22Rv1 (cell line): ENCODE data around the gene SLC6A4.

ENCODE experiments used
- H3K27ac ChIP-seq: fragments of 450-650 bp; 2 replicates; pipeline ENCODE4 v1.5.1; 2017
- ZFX ChIP-seq: fragments of 450-650 bp; IDR thresholded peaks from 2 replicates; pipeline ENCODE4 v1.6.1; 2017; ENCODE audit warnings: antibody characterized with exemption, borderline replicate concordance
- TF ChIP-seq, protein P1 (sequence below): fragments of 450-650 bp; IDR thresholded peaks from 2 replicates; pipeline ENCODE4 v1.5.1; 2017; ENCODE audit warnings: mild to moderate bottlenecking

SLC6A4 gene

DNA sequence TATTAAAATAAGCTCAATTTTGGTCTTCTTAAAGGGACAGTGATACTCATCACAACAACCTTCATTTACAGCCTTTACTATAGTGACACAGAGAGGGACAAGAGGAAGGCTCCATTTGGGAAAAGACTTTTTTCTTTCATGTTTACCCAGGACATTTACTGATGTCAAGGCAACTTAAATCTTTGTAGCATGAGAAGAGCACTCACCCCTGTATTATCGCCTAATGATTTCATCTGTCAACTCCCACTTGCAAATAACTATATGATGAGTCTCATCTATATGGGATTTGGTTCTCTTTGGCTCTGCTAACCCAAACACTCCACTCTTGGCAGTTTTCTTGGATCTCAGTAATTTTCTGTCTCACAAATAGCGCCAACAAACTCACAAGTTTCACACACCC is 32.1 kb upstream of the SLC6A4 start:
- TF ChIP-seq, protein P1, sequence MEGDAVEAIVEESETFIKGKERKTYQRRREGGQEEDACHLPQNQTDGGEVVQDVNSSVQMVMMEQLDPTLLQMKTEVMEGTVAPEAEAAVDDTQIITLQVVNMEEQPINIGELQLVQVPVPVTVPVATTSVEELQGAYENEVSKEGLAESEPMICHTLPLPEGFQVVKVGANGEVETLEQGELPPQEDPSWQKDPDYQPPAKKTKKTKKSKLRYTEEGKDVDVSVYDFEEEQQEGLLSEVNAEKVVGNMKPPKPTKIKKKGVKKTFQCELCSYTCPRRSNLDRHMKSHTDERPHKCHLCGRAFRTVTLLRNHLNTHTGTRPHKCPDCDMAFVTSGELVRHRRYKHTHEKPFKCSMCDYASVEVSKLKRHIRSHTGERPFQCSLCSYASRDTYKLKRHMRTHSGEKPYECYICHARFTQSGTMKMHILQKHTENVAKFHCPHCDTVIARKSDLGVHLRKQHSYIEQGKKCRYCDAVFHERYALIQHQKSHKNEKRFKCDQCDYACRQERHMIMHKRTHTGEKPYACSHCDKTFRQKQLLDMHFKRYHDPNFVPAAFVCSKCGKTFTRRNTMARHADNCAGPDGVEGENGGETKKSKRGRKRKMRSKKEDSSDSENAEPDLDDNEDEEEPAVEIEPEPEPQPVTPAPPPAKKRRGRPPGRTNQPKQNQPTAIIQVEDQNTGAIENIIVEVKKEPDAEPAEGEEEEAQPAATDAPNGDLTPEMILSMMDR, result no peak
- no peak for TF ChIP-seq ZFX
- no peak overlapping the region for H3K27ac ChIP-seq

DNA sequence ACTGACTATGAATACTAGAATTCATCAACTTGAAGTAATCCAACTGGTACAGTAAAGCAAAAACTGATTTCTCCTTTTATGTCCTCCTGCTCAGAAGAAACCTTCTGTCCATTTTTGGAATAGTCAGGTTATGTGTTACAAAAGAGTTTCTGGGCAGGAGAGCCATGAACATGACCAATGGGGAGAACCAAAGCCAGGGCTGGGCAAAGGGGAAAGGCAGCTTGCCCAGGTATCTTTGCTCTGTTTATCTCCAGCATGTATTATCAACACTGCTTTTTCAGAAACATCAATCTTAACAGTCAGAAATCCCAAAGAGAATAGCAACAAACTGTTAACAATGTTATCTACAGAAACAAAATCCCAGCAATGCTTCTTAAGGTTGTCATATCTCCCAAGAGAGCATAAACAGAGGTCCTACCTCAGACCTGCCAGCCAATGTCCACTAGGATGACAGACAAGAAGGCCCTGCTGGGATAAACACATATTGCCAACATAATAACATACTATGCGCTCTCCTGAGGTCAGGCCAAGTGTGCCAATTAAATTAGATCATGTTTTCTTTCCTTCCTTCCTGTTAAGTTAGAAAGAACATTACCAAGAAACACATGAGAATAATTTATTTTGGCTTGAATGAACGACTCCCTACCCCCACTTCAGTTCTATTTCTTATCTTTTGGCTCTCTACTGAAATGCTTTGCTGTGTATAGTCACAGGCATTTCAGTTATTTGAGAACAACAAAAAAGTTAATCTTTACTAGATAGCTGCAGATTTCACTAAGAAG is 28.2 kb upstream of the SLC6A4 start:
- TF ChIP-seq ZFX, result no peak
- TF ChIP-seq, protein P1, result no peak
- no peak overlapping the region for H3K27ac ChIP-seq

DNA sequence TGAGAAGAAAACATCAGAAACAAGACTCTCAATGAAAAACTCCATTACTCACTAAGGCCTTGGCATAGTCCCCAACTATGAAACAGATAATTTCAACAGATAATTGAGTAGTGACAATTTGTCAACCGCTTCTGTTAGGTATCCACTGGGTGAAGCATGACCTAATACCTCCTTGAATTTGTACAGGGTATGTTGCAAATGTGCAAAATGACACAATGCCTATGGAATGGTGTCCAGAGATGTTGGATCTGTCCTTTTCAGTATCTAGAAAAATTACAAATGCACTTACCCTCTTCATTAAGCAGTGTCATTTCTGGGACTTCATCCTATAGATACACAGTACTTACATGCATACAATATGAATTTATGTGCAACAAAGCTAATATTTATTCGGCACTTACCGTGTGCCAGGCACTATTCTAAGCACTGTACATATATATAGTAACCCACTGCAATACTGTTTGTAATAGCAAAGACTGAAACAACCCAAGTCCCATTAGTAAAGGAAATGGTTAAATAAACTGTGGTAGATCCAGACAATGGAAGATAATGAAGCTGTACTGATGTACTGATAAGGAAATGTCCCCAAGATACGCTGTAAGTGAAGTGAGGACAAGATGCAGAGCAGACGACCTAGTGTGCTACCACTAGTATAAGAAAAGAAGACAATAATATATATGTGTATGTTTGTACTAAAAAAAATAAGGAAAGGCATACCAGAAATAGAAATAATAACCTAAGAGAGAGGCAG is 21.4 kb upstream of the SLC6A4 start:
- H3K27ac ChIP-seq, result no peak overlapping the region
- TF ChIP-seq ZFX, result no peak
- TF ChIP-seq, protein P1, result no peak

DNA sequence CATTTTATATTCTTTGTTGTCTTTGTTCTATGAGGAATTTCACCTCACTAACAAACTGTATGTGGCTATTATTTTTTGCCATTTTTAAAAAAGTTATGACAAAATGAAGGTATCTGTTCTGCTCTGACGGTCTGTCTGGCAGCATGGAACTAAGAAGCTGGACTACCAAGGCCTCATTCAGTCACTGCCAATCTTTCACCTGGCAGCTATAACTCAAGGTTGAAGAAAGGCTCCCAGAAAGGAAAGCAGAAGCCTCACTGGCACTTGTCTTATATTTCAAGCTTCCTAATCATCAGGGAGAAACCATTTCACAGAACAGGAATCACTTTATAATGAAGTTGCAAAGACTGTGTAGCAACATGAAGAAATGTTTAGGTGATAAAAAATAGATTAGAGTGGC is 18.7 kb upstream of the SLC6A4 start:
- TF ChIP-seq, protein P1, result no peak
- TF ChIP-seq ZFX, result no peak
- H3K27ac ChIP-seq, result no peak overlapping the region

DNA sequence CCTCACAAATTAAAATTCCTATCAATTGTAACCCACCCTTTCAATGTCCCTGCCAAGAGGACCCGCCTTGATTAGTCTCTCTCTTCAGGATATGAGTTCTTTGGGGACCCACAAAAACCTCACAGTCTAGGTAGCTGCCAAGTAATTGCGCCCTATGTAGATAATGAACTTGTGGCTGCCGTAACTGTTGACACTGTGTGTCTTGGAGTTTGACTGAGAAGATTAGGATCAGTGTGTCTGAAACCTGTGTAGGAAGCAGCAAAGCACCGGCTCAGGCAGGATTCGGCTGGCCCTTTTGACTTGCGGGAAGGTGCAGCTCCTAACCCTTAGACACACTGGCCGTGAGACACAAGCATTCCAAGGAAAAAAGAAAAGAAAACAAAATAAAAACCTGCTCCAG is 17.8 kb upstream of the SLC6A4 start:
- no peak for TF ChIP-seq ZFX
- TF ChIP-seq, protein P1, result no peak
- H3K27ac ChIP-seq, result no peak overlapping the region

DNA sequence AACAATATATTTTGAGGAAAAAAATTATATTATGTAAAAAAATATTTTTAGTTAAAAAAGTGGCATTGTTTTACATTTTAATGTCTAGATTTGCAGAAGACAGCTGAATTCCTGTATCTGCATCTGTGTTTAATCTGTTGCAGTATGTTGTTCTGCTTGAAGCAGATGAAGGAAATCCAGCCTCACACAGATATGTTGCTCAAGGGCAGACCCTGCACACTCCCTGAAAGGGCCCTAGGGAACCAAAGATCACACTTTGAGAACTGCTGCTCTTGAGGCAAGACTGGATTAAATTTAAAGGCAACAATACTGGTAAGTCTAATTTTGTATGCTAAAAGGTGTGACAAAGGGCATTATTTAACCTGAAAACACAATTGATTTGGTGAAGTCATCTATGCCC is 16.4 kb upstream of the SLC6A4 start:
- no peak overlapping the region for H3K27ac ChIP-seq
- TF ChIP-seq ZFX, result no peak
- TF ChIP-seq, protein P1, result no peak

DNA sequence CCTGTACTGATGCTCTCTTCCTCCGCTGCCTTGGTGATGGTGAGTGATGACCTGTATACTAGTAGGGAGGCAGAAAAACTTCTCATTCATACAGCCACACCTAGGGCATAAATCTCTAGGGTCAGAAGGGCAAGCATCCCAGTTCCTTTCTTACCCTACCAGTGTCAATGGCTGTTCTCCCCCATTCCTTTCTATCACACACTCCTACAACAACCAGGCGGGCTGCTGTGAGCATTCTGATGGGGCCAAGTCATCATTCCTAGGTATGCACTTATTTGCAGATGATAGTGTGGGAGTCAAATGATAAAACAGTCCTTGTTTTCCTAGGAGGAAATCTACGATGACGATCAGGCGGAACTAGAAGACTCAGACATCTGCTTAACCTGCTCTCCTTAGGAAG is 14.0 kb upstream of the SLC6A4 start:
- H3K27ac ChIP-seq, result no peak overlapping the region
- TF ChIP-seq, protein P1, result no peak
